ENCODE results near the gene NCOA3.

NCOA3 gene

GRCh38 chr20:47557791-47558190 is 56.1 kb downstream of the NCOA3 start:
- H3K4me3 ChIP-seq (ENCODE audit: low read depth, low read length) = no peak overlapping the region
- DNase-seq (ENCODE audit: low read depth) = no peak
- TF ChIP-seq CTCF (IDR thresholded peaks at IDR 0.05; ENCODE audit: control insufficient read depth, extremely low read depth, insufficient read depth) = no peak

- TF ChIP-seq CTCF (IDR thresholded peaks at IDR 0.05; ENCODE audit: control insufficient read depth, extremely low read depth, insufficient read depth) = no peak
- H3K4me3 ChIP-seq (ENCODE audit: low read depth, low read length) = no peak overlapping the region
- no peak for DNase-seq (ENCODE audit: low read depth)
Observed at GRCh38 chr20:47558295-47559066, 56.8 kb downstream of the NCOA3 start.

- no peak for TF ChIP-seq CTCF (IDR thresholded peaks at IDR 0.05; ENCODE audit: control insufficient read depth, extremely low read depth, insufficient read depth)
- no peak overlapping the region for H3K4me3 ChIP-seq (ENCODE audit: low read depth, low read length)
- no peak for DNase-seq (ENCODE audit: low read depth)
Observed at GRCh38 chr20:47559141-47559540, 57.5 kb downstream of the NCOA3 start.

GRCh38 chr20:47561180-47561579 is 59.5 kb downstream of the NCOA3 start:
- no peak for TF ChIP-seq CTCF (IDR thresholded peaks at IDR 0.05; ENCODE audit: control insufficient read depth, extremely low read depth, insufficient read depth)
- no peak overlapping the region for H3K4me3 ChIP-seq (ENCODE audit: low read depth, low read length)
- DNase-seq (ENCODE audit: low read depth) = no peak

- no peak overlapping the region for H3K4me3 ChIP-seq (ENCODE audit: low read depth, low read length)
- no peak for TF ChIP-seq CTCF (IDR thresholded peaks at IDR 0.05; ENCODE audit: control insufficient read depth, extremely low read depth, insufficient read depth)
- DNase-seq (ENCODE audit: low read depth) = no peak
Observed at GRCh38 chr20:47561603-47562583, 60.2 kb downstream of the NCOA3 start.

- no peak for DNase-seq (ENCODE audit: low read depth)
- TF ChIP-seq CTCF (IDR thresholded peaks at IDR 0.05; ENCODE audit: control insufficient read depth, extremely low read depth, insufficient read depth) = no peak
- no peak overlapping the region for H3K4me3 ChIP-seq (ENCODE audit: low read depth, low read length)
Observed at GRCh38 chr20:47566269-47566668, 64.6 kb downstream of the NCOA3 start.
